Measurements from ENCODE around the gene CBLN3. TPM values are rescaled to one million over a fixed set of nuclear protein-coding genes. Genes with fewer than 3 reads are reported as not detected.
A peak's percentile ranks its signal among the peaks of the same experiment; 100 is the strongest.

The CBLN3 gene
- total RNA-seq, 1 donor from 2014 or later: 0.51 TPM

- Mint-ChIP-seq H3K4me3 (ENCODE audit: unreplicated experiment) (peak within 1 kb of the TSS; percentile 91), H3K9me3 (ENCODE audit: unreplicated experiment) (peaks cover 14% of the 10 kb centered on the region), H3K4me1 (ENCODE audit: low read depth, unreplicated experiment) (peaks cover 7% of the 10 kb centered on the region), H3K27me3 (ENCODE audit: unreplicated experiment) (peaks cover 14% of the 10 kb centered on the region), H3K36me3 (ENCODE audit: unreplicated experiment) (no peaks in the 10 kb centered on the region), H3K27ac (ENCODE audit: unreplicated experiment) (peak within 1 kb of the TSS; percentile 99)
- TF ChIP-seq CTCF (IDR thresholded peaks at IDR 0.05; ENCODE audit: partially characterized antibody, unreplicated experiment): no peak
- peak; percentile 96 for DNase-seq
Observed at GRCh38 chr14:24442240-24443052, 13.0 kb upstream of the CBLN3 start, which contains the start of gene SDR39U1. SDR39U1 (minus strand) TSS chr14:24442776; CDS start chr14:24442769, 7 bp downstream.

DNA sequence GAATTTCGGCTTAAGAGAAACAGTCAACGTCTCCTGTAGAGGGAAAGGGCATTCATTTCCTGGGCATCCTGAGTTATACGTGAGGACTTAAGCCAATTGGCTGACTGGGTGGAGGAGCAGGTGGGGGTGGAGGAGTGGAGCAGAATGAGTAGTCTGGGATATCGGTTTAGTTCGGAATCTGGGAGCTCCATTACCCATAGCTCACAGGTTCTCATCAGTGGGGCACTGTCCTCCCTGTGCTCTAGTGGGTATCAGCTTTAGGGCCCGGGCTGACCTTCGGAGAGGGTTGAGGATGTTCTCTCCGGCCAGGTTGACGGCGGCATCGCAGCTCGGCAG is 12.4 kb upstream of the CBLN3 start:
- H3K36me3 Mint-ChIP-seq (ENCODE audit: unreplicated experiment): no peaks in the 10 kb centered on the region
- no peak for TF ChIP-seq CTCF (IDR thresholded peaks at IDR 0.05; ENCODE audit: partially characterized antibody, unreplicated experiment)
- peaks cover 7% of the 10 kb centered on the region for H3K4me1 Mint-ChIP-seq (ENCODE audit: low read depth, unreplicated experiment)
- H3K27me3 Mint-ChIP-seq (ENCODE audit: unreplicated experiment): peaks cover 14% of the 10 kb centered on the region
- peak overlapping the region; percentile 99 for H3K27ac Mint-ChIP-seq (ENCODE audit: unreplicated experiment)
- peaks cover 14% of the 10 kb centered on the region for H3K9me3 Mint-ChIP-seq (ENCODE audit: unreplicated experiment)
- DNase-seq: no peak
- peak overlapping the region; percentile 91 for H3K4me3 Mint-ChIP-seq (ENCODE audit: unreplicated experiment)

- TF ChIP-seq CTCF (IDR thresholded peaks at IDR 0.05; ENCODE audit: partially characterized antibody, unreplicated experiment): no peak
- DNase-seq: no peak
- Mint-ChIP-seq H3K4me1 (ENCODE audit: low read depth, unreplicated experiment) (peaks cover 10% of the 10 kb centered on the region), H3K36me3 (ENCODE audit: unreplicated experiment) (no peaks in the 10 kb centered on the region), H3K9me3 (ENCODE audit: unreplicated experiment) (peaks cover 14% of the 10 kb centered on the region), H3K27me3 (ENCODE audit: unreplicated experiment) (peaks cover 14% of the 10 kb centered on the region), H3K4me3 (ENCODE audit: unreplicated experiment) (peak overlapping the region; percentile 91), H3K27ac (ENCODE audit: unreplicated experiment) (peak overlapping the region; percentile 99)
Observed at GRCh38 chr14:24441485-24441884, 12.0 kb upstream of the CBLN3 start.

- DNase-seq: no peak
- Mint-ChIP-seq H3K4me3 (ENCODE audit: unreplicated experiment) (peak overlapping the region; percentile 91), H3K27me3 (ENCODE audit: unreplicated experiment) (peaks cover 14% of the 10 kb centered on the region), H3K4me1 (ENCODE audit: low read depth, unreplicated experiment) (peaks cover 10% of the 10 kb centered on the region), H3K36me3 (ENCODE audit: unreplicated experiment) (no peaks in the 10 kb centered on the region), H3K27ac (ENCODE audit: unreplicated experiment) (no peak overlapping the region), H3K9me3 (ENCODE audit: unreplicated experiment) (peaks cover 14% of the 10 kb centered on the region)
- no peak for TF ChIP-seq CTCF (IDR thresholded peaks at IDR 0.05; ENCODE audit: partially characterized antibody, unreplicated experiment)
Observed at GRCh38 chr14:24440606-24441399, 11.3 kb upstream of the CBLN3 start.

Data from glutamatergic neuron (in vitro differentiated cells).